SU-DHL-6 (cell line): ENCODE data around the gene FOS.
A peak's percentile ranks its signal among the peaks of the same experiment; 100 is the strongest.
"Not testable (repeated sequence)": the region's sequence is repeated elsewhere in the genome, so short reads cannot be mapped to it uniquely, and the experiment has no call there.

ENCODE experiments used
- H2AFZ ChIP-seq: fragments of 200-600 bp; sonication (generic); 2 replicates; pipeline ENCODE4 v1.6.1; 2014; ENCODE audit warnings: low read depth, mild to moderate bottlenecking, moderate library complexity, mixed read lengths, antibody characterized with exemption, low read length; ENCODE audit not compliant: severe bottlenecking
- H3F3A ChIP-seq: fragments of 200-600 bp; shearing (Covaris generic); 2 replicates; pipeline ENCODE4 v1.6.0; 2016; ENCODE audit warnings: antibody characterized with exemption, mild to moderate bottlenecking; ENCODE audit not compliant: insufficient read depth
- H3K27ac ChIP-seq: fragments of 200-600 bp; sonication (generic); 2 replicates; pipeline ENCODE4 v1.5.1; 2016; ENCODE audit warnings: low read depth, mild to moderate bottlenecking, low read length, moderate library complexity, mixed read lengths
- H3K27me3 ChIP-seq: fragments of 200-600 bp; sonication (generic), shearing (Covaris generic); 2 replicates; pipeline ENCODE4 v1.6.0; 2014; ENCODE audit warnings: mild to moderate bottlenecking, low read length
- H3K36me3 ChIP-seq: fragments of 200-600 bp; sonication (generic); 2 replicates; pipeline ENCODE4 v1.6.1; 2014; ENCODE audit warnings: mild to moderate bottlenecking, low read length, mixed read lengths
- H3K4me2 ChIP-seq: fragments of 300-600, 200-600 bp; shearing (Covaris generic), sonication (generic); 2 replicates; pipeline ENCODE4 v1.6.0; 2014; ENCODE audit warnings: low read length, low read depth, mild to moderate bottlenecking; ENCODE audit not compliant: poor library complexity, severe bottlenecking
- H3K4me3 ChIP-seq: fragments of 200-600 bp; sonication (generic); 2 replicates; pipeline ENCODE4 v1.5.1; 2014; ENCODE audit warnings: antibody characterized with exemption, low read length, mild to moderate bottlenecking, mixed read lengths; ENCODE audit not compliant: insufficient read depth, poor library complexity, severe bottlenecking
- H3K79me2 ChIP-seq: fragments of 200-600 bp; sonication (generic); 2 replicates; pipeline ENCODE4 v1.6.1; 2014; ENCODE audit warnings: mild to moderate bottlenecking, low read length, moderate library complexity; ENCODE audit not compliant: insufficient read depth
- H3K9ac ChIP-seq: fragments of 200-600 bp; sonication (generic); 2 replicates; pipeline ENCODE4 v1.7.0; 2014; ENCODE audit warnings: mild to moderate bottlenecking, low read length
- H3K9me2 ChIP-seq: fragments of 200-600 bp; sonication (generic); replicated peaks from 2 replicates; pipeline ENCODE4 v1.6.1; 2014; ENCODE audit warnings: low read length; ENCODE audit not compliant: insufficient read depth
- H3K9me3 ChIP-seq: fragments of 200-600 bp; sonication (generic); 2 replicates; pipeline ENCODE4 v1.6.1; 2014; ENCODE audit warnings: low read length, mixed read lengths; ENCODE audit not compliant: insufficient read depth
- H4K20me1 ChIP-seq: fragments of 200-600 bp; sonication (generic); 2 replicates; pipeline ENCODE4 v1.6.1; 2014; ENCODE audit warnings: low read depth, mild to moderate bottlenecking, antibody characterized with exemption, low read length, moderate library complexity, mixed read lengths
- EZH2phosphoT487 ChIP-seq: fragments of 200-600 bp; sonication (generic), shearing (Covaris generic); conservative IDR thresholded peaks from 2 replicates; pipeline ENCODE4 v1.6.1; 2018; ENCODE audit warnings: mild to moderate bottlenecking, antibody characterized with exemption, low read length, moderate library complexity, mixed read lengths
- TF ChIP-seq, protein P1 (sequence below): fragments of 200-600 bp; sonication (generic); IDR thresholded peaks from one replicate; pipeline ENCODE4 v1.5.1; 2017; ENCODE audit warnings: antibody characterized with exemption, mild to moderate bottlenecking, low read length, moderate library complexity; ENCODE audit not compliant: insufficient read depth, poor library complexity, severe bottlenecking

The FOS gene

DNA sequence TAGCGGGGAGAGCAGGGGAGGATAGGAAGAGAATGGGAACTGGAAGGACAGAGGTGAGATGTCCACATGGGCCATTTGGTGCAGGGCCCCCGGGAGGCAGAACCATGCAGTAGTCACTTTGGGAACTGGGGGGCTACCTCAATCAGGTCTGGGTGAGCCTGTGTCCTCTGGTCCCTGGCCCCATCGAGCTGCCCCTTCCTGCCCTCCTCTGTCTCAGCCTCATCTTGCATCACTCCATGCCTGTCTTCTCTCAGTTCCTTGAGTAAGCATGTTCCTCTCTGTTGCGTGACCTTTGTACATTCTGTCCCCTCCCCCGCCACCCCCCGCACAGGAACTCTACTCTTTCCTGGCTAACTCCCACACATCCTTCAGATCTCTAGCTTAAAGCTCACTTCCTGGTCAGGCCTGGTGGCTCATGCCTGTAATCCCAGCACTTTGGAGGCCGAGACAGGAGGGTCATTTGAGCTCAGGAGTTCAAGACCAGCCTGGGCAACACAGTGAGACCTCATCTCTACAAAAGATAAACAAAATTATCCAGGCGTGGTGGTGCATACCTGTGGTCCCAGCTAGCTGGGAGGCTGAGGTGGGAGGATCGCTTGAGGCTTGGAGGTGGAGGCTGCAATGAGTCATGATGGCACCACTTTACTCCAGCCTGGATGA, 23.2 kb downstream of the FOS start:
- no peak overlapping the region for H2AFZ ChIP-seq
- H3K27me3 ChIP-seq: no peaks in the 10 kb centered on the region
- no peaks in the 10 kb centered on the region for H3K9me2 ChIP-seq
- H4K20me1 ChIP-seq: no peaks in the 10 kb centered on the region
- no peak overlapping the region for H3K9ac ChIP-seq
- TF ChIP-seq, protein P1, sequence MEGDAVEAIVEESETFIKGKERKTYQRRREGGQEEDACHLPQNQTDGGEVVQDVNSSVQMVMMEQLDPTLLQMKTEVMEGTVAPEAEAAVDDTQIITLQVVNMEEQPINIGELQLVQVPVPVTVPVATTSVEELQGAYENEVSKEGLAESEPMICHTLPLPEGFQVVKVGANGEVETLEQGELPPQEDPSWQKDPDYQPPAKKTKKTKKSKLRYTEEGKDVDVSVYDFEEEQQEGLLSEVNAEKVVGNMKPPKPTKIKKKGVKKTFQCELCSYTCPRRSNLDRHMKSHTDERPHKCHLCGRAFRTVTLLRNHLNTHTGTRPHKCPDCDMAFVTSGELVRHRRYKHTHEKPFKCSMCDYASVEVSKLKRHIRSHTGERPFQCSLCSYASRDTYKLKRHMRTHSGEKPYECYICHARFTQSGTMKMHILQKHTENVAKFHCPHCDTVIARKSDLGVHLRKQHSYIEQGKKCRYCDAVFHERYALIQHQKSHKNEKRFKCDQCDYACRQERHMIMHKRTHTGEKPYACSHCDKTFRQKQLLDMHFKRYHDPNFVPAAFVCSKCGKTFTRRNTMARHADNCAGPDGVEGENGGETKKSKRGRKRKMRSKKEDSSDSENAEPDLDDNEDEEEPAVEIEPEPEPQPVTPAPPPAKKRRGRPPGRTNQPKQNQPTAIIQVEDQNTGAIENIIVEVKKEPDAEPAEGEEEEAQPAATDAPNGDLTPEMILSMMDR: no peak
- no peak for TF ChIP-seq EZH2phosphoT487
- H3K4me2 ChIP-seq: no peak overlapping the region
- H3K79me2 ChIP-seq: no peaks in the 10 kb centered on the region
- no peak overlapping the region for H3K27ac ChIP-seq
- no peaks in the 10 kb centered on the region for H3F3A ChIP-seq
- no peaks in the 10 kb centered on the region for H3K36me3 ChIP-seq
- H3K9me3 ChIP-seq: no peaks in the 10 kb centered on the region
- H3K4me3 ChIP-seq: no peak overlapping the region

DNA sequence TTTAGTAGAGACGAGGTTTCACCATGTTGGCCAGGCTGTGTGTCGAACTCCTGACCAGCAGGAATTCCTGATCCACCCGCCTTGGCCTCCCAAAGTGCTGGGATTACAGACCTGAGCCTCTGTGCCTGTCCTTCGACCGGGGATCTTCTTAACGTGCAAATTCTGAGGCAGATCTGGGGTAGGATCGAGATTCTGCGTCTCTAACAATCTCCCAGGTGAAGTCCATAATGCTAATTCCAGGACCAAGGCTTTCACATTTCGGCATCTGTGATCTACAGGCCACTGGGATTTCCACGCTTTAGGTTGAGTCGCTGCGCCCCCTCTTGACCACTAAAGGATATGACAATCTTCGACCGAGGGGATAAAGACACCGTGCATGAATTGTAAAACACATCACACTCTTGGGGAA, 24.8 kb downstream of the FOS start:
- Histone ChIP-seq H2AFZ (no peak overlapping the region), H3K27me3 (no peaks in the 10 kb centered on the region), H3K4me2 (no peak overlapping the region), H3K9me3 (no peaks in the 10 kb centered on the region), H3K27ac (no peak overlapping the region), H3K4me3 (no peak overlapping the region), H3K36me3 (no peaks in the 10 kb centered on the region), H3K9me2 (no peaks in the 10 kb centered on the region), H3K79me2 (no peaks in the 10 kb centered on the region), H3F3A (0 out of 2 replicates have a peak, but pooled peaks cover 3% of the 10 kb centered on the region), H4K20me1 (no peaks in the 10 kb centered on the region), H3K9ac (no peak overlapping the region)
- TF ChIP-seq, protein P1: peak; percentile 48
- TF ChIP-seq EZH2phosphoT487: no peak

DNA sequence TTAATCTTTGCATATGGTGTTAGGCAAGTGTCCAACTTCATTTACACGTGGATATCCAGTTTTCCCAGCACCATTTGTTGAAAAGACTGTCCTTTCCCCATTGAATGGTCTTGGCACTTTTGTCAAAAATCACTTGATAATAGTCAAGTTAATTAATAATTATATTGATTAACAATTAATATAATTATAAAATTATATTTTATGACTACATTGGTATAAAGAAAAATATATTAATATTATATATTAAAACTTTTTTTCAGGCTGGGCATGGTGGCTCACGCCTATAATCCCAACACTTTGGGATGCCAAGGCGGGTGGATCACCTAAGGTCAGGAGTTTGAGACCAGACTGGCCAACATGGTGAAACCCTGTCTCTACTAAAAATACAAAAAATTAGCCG, 27.8 kb downstream of the FOS start:
- H3F3A ChIP-seq, H3K4me3 ChIP-seq, H3K36me3 ChIP-seq, H4K20me1 ChIP-seq, H3K4me2 ChIP-seq, H3K27ac ChIP-seq, H3K27me3 ChIP-seq, H3K9ac ChIP-seq, H3K9me2 ChIP-seq, H3K9me3 ChIP-seq, H3K79me2 ChIP-seq, H2AFZ ChIP-seq: not testable (repeated sequence)

DNA sequence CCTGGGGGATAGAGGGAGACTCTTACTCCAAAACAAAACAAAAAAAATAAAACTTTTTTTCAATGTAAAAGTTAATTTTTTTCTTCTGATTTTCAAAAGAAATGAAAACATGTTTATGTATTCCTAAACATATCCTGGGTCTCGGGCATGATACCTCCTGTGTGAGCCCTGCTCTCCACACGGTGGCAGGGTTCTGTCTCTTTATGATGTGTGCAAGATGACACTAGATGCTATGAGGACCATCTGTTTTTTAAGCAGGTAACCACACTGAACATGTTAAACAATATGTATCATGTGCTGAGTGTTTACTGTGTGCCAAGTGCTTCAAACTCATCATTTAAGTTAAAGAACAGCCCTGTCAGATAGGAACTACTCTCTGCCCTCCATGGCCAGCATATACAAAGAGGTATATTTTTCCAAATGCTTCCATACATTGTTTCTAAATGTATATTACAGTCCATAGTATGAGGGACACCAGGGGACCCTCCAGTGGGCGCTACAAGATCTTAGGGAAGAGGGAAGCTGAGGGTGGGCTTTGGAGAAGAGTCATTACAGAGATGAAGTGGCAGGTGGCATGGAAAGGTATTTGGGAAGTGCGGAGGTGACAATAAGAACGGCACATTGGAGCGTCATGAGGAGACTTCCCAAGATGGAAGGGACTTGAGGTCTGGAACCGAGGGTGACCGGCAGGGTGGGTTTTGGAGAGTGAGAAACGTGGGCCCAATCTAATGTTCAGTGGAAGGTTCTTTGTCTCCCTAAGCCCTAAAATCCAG, 28.5 kb downstream of the FOS start:
- Histone ChIP-seq H3K9me2 (no peaks in the 10 kb centered on the region), H3K27ac (no peak overlapping the region), H3K79me2 (no peaks in the 10 kb centered on the region), H3K27me3 (no peaks in the 10 kb centered on the region), H3K4me2 (no peak overlapping the region), H3K4me3 (no peak overlapping the region), H3K36me3 (no peaks in the 10 kb centered on the region), H3K9ac (no peak overlapping the region), H3F3A (0 out of 2 replicates have a peak, but pooled peaks cover 3% of the 10 kb centered on the region), H3K9me3 (no peaks in the 10 kb centered on the region), H4K20me1 (no peaks in the 10 kb centered on the region), H2AFZ (no peak overlapping the region)
- no peak for TF ChIP-seq EZH2phosphoT487
- TF ChIP-seq, protein P1: peak; percentile 62
